Endodermal cell (in vitro differentiated cells): ENCODE measurements around the gene TSPAN9. TPM values are rescaled to one million over a fixed set of nuclear protein-coding genes. Genes with fewer than 3 reads are reported as not detected.

Source experiments
- DNase-seq: peaks from one replicate; pipeline ENCODE4 v3.0.0-alpha.2; 2017
- H3K27ac ChIP-seq: 2 replicates; pipeline ENCODE4 v1.5.1; 2013; ENCODE audit warnings: mild to moderate bottlenecking, low read depth, low read length, moderate library complexity
- H3K27me3 ChIP-seq: 2 replicates; pipeline ENCODE4 v1.6.1; 2013; ENCODE audit warnings: mild to moderate bottlenecking, low read length, moderate library complexity; ENCODE audit not compliant: insufficient read depth, control insufficient read depth, poor library complexity, severe bottlenecking
- H3K36me3 ChIP-seq: 2 replicates; pipeline ENCODE4 v1.7.0; 2013; ENCODE audit warnings: mild to moderate bottlenecking, low read length, moderate library complexity; ENCODE audit not compliant: control insufficient read depth, insufficient read depth
- H3K4me1 ChIP-seq: one replicate; pipeline ENCODE4 v1.7.0; 2013; ENCODE audit warnings: low read length; ENCODE audit not compliant: control insufficient read depth, insufficient read depth
- H3K4me3 ChIP-seq: 2 replicates; pipeline ENCODE4 v1.5.1; 2013; ENCODE audit warnings: mild to moderate bottlenecking, low read length, moderate library complexity
- H3K9ac ChIP-seq: 2 replicates; pipeline ENCODE4 v1.6.1; 2013; ENCODE audit warnings: mild to moderate bottlenecking, low read length, moderate library complexity; ENCODE audit not compliant: poor library complexity, severe bottlenecking; ENCODE audit errors: extremely low read depth
- H3K9me3 ChIP-seq: 2 replicates; pipeline ENCODE4 v1.6.1; 2013; ENCODE audit warnings: mild to moderate bottlenecking, low read length, moderate library complexity; ENCODE audit not compliant: control insufficient read depth
- H3K27ac Mint-ChIP-seq: 2 replicates; pipeline ENCODE4 v1.8.0; 2020; ENCODE audit warnings: mixed read lengths
- H3K27me3 Mint-ChIP-seq: 2 replicates; pipeline ENCODE4 v1.8.0; 2021; ENCODE audit warnings: mild to moderate bottlenecking, mixed read lengths; ENCODE audit not compliant: insufficient read depth
- H3K36me3 Mint-ChIP-seq: 2 replicates; pipeline ENCODE4 v1.8.0; 2020; ENCODE audit warnings: low read depth, mixed read lengths
- H3K4me1 Mint-ChIP-seq: 2 replicates; pipeline ENCODE4 v1.8.0; 2020; ENCODE audit warnings: mixed read lengths
- H3K4me3 Mint-ChIP-seq: 2 replicates; pipeline ENCODE4 v1.8.0; 2020; ENCODE audit warnings: mild to moderate bottlenecking, moderate library complexity, mixed read lengths
- H3K9me3 Mint-ChIP-seq: 2 replicates; pipeline ENCODE4 v1.8.0; 2020; ENCODE audit warnings: mild to moderate bottlenecking, mixed read lengths
- WGBS, 2 experiments: methylation state at CpG; one replicate each; pipeline versions ENCODE4 v1.1.5 to v1.1.7; 2013; ENCODE audit warnings: missing lambda C conversion rate in 2 of 2, mixed read lengths in 1 of 2; ENCODE audit not compliant: insufficient coverage in 1 of 2, insufficient read length in 1 of 2; 5-methylcytosine and 5-hydroxymethylcytosine counted together
- total RNA-seq, 2 donors: library from RNA; stranded (reverse); fragmentation: NEBNext Ultra II Directional in 1 of 2; extraction: Animal tissue kit (Norgen Biotek cat#: 25700) in 1 of 2; gene quantifications; 2 replicates in 1 of 2; 3 replicates in 1 of 2; pipeline ENCODE4 v1.2.1, GENCODE V29; 2021
- TF ChIP-seq, protein P1 (sequence below): fragments of 200-600 bp; sonication (generic); conservative IDR thresholded peaks from 2 replicates; pipeline ENCODE4 v1.5.0; 2021; ENCODE audit warnings: antibody characterized with exemption, mild to moderate bottlenecking

The TSPAN9 gene
- total RNA-seq, 2 donors from 2014 or later, result 31.9 to 80.8 TPM

DNA sequence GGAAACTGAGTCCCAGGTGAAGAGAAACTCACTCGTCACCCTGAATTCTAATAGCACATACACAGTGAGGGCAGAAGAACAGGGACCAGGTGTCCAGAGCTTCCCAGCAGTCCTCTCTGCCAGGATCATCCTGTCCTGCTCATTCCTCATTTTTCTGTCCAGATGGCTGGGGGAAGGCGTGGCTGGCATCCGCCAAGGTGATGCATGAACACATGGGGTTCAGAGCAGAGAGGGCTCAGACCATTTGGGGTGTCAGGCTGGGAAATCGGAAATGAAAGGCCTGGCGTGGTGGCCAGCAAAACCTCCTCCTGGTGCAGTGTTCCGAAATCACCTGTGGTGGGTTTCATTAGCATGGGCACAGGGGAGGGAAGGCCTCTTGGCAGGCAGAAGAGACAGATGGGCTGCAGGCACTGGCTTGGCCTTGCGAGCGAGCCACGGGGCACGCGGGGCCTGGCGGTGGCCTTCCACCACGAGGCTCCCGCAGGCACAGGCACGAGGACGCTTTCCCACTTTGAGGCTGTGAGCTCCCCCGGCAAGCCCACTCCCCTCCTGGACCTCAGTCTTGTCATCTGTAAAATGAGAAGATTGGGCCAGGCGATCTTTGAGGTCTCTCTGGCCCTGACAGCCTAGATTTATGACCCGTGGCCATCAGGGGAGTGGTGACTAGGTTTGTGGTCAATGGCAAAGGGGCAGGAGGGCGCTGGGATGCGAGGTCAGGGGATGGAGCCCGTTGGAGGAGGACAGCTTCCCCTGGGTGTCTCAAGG is 68.5 kb downstream of the TSPAN9 start:
- no peaks in the 10 kb centered on the region for H3K27me3 Mint-ChIP-seq

DNA sequence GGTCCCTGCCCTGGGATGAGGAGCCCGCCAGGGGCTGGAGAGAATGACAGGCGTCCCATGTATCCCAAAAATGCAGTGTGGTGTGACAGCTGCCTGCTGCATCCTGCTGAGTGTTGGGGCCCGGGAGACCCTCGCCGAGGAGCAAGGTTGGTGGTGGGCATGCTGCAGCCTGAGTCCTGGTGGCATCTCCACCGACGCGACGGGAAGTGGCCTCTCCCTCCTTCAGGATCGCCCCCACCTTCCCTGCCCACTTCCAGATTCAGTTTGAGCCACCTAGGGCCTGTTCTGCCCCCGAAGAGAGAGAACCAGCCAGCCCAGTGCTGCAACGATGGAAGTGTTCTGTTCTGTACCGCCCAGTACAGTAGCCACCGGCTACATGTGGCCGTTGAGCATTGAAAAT is 70.1 kb downstream of the TSPAN9 start:
- H3K4me1 Mint-ChIP-seq, result peaks cover 34% of the 10 kb centered on the region
- Histone ChIP-seq H3K9me3 (no peaks in the 10 kb centered on the region), H3K4me1 (peaks cover 8% of the 10 kb centered on the region), H3K36me3 (no peaks in the 10 kb centered on the region), H3K9ac (no peak overlapping the region), H3K27me3 (no peaks in the 10 kb centered on the region), H3K4me3 (no peak overlapping the region), H3K27ac (no peak overlapping the region)
- WGBS, 2 experiments, result 89 to 92% methylated on average over 13 to 15 of the region's 15 CpGs
- H3K27ac Mint-ChIP-seq, result no peak overlapping the region
- peaks cover 8% of the 10 kb centered on the region for H3K36me3 Mint-ChIP-seq
- H3K27me3 Mint-ChIP-seq, result no peaks in the 10 kb centered on the region
- no peak overlapping the region for H3K4me3 Mint-ChIP-seq
- TF ChIP-seq, protein P1, sequence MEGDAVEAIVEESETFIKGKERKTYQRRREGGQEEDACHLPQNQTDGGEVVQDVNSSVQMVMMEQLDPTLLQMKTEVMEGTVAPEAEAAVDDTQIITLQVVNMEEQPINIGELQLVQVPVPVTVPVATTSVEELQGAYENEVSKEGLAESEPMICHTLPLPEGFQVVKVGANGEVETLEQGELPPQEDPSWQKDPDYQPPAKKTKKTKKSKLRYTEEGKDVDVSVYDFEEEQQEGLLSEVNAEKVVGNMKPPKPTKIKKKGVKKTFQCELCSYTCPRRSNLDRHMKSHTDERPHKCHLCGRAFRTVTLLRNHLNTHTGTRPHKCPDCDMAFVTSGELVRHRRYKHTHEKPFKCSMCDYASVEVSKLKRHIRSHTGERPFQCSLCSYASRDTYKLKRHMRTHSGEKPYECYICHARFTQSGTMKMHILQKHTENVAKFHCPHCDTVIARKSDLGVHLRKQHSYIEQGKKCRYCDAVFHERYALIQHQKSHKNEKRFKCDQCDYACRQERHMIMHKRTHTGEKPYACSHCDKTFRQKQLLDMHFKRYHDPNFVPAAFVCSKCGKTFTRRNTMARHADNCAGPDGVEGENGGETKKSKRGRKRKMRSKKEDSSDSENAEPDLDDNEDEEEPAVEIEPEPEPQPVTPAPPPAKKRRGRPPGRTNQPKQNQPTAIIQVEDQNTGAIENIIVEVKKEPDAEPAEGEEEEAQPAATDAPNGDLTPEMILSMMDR, result no peak
- DNase-seq, result no peak
- H3K9me3 Mint-ChIP-seq, result peaks cover 6% of the 10 kb centered on the region

More for the DNA sequence above, 68.5 kb downstream of the TSPAN9 start:
- no peak overlapping the region for H3K4me3 Mint-ChIP-seq
- peaks cover under 1% of the 10 kb centered on the region for H3K4me1 ChIP-seq
- H3K36me3 ChIP-seq, result no peaks in the 10 kb centered on the region
- no peak overlapping the region for H3K4me3 ChIP-seq
- H3K4me1 Mint-ChIP-seq, result peaks cover 27% of the 10 kb centered on the region
- H3K9me3 Mint-ChIP-seq, result peaks cover 6% of the 10 kb centered on the region
- H3K36me3 Mint-ChIP-seq, result peaks cover 8% of the 10 kb centered on the region
- H3K9me3 ChIP-seq, result no peaks in the 10 kb centered on the region
- no peaks in the 10 kb centered on the region for H3K27me3 ChIP-seq
- TF ChIP-seq, protein P1, result no peak
- WGBS, 2 experiments, result 93 to 96% methylated on average over 16 to 22 of the region's 22 CpGs
- no peak overlapping the region for H3K27ac ChIP-seq
- no peak overlapping the region for H3K27ac Mint-ChIP-seq
- no peak overlapping the region for H3K9ac ChIP-seq
- DNase-seq, result no peak

DNA sequence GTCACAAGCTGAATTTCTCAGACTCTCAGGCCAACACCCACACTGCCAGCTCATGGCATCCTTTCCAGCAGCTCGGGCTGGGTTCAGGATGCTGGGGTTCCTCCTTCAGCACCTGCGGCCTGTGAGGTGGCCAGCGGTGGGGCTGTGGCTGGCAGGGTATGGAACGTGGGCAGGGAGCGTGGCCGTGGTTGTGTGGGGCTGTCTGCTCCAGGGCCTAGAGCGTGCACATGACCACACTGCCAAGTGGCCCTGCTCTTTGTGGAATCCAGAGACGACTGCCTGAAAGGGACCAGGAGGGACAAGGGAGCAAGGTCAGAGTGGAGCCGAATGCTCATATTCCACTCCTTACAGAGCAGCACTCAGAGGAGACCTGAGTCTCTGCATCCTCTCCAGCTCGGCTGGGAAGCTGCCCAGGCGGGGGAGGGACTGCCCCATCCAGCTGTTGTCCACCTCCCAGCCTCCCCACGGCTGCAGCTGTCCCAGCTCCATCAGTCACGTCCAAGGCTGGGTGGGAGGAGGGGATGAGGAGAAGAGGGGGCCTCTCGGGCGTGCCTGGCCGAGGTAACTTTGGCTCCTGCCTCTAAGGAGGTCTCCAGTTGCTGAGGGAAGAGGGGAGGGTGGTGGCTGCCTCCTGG is 71.3 kb downstream of the TSPAN9 start:
- Mint-ChIP-seq H3K27ac (no peak overlapping the region), H3K4me3 (no peak overlapping the region), H3K27me3 (no peaks in the 10 kb centered on the region), H3K36me3 (peaks cover 3% of the 10 kb centered on the region), H3K9me3 (peaks cover 3% of the 10 kb centered on the region), H3K4me1 (peaks cover 35% of the 10 kb centered on the region)
- H3K9me3 ChIP-seq, result no peaks in the 10 kb centered on the region
- H3K36me3 ChIP-seq, result no peaks in the 10 kb centered on the region
- 90 to 95% methylated on average over 7 to 16 of the region's 16 CpGs for WGBS, 2 experiments
- H3K27me3 ChIP-seq, result no peaks in the 10 kb centered on the region
- peaks cover 8% of the 10 kb centered on the region for H3K4me1 ChIP-seq
- H3K4me3 ChIP-seq, result no peak overlapping the region
- DNase-seq, result no peak
- H3K27ac ChIP-seq, result no peak overlapping the region
- TF ChIP-seq, protein P1, result no peak
- no peak overlapping the region for H3K9ac ChIP-seq
